ENCODE measurements around the gene PSMD3.

Gene PSMD3

DNA sequence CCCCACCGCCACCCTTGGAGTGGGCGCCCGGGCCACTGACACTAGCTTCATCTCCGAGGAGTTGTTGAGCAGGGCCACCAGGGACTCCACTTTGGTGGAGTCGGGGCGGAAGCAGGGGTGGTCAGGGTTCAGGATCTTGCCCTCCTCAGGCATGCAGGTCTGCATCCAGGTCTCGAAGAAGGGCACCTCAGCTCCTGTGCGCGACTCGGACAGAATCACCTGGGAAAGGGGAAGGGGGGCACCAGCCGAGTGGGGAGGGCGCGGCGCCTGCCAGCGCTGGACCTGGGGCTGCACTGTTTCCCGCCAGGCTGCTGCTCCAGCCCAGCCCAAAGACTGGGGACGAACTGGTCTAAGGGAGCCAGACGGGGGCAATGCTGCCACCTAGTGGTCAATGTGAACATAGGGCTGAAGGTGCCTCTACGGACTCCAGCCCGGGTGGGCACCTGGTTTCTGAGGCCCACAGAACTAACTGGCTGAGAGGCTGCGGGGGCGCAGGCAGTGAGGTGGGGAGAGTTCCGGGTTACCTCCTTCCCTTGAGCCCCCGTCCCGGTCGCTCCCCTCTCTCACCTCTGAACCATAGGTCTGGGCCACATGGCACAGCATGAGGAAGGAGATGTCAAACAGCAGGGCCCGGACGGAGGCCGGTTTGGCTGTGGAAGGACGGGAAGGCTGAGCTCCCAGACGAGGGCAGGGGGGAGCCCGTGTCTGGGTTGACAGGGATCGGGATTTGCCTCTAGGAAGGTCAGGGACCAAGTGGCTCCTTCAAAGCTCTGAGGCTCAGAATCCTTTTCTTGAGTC lies 46.4 kb downstream of the PSMD3 start:
- TF ChIP-seq, protein P1, sequence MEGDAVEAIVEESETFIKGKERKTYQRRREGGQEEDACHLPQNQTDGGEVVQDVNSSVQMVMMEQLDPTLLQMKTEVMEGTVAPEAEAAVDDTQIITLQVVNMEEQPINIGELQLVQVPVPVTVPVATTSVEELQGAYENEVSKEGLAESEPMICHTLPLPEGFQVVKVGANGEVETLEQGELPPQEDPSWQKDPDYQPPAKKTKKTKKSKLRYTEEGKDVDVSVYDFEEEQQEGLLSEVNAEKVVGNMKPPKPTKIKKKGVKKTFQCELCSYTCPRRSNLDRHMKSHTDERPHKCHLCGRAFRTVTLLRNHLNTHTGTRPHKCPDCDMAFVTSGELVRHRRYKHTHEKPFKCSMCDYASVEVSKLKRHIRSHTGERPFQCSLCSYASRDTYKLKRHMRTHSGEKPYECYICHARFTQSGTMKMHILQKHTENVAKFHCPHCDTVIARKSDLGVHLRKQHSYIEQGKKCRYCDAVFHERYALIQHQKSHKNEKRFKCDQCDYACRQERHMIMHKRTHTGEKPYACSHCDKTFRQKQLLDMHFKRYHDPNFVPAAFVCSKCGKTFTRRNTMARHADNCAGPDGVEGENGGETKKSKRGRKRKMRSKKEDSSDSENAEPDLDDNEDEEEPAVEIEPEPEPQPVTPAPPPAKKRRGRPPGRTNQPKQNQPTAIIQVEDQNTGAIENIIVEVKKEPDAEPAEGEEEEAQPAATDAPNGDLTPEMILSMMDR (IDR thresholded peaks at IDR 0.05; ENCODE audit: low read depth, low read length): peak; percentile 99
- peaks cover 100% of the 10 kb centered on the region for H3K36me3 ChIP-seq
- H3K4me3 ChIP-seq (ENCODE audit: low read depth, low read length): no peak overlapping the region
- no peaks in the 10 kb centered on the region for H3K9me3 ChIP-seq (ENCODE audit: severe bottlenecking)
- H3K27ac ChIP-seq: peak overlapping the region; percentile 53
- peak; percentile 92 for DNase-seq
- no peaks in the 10 kb centered on the region for H3K27me3 ChIP-seq (ENCODE audit: insufficient read depth, low read depth, severe bottlenecking)

DNA sequence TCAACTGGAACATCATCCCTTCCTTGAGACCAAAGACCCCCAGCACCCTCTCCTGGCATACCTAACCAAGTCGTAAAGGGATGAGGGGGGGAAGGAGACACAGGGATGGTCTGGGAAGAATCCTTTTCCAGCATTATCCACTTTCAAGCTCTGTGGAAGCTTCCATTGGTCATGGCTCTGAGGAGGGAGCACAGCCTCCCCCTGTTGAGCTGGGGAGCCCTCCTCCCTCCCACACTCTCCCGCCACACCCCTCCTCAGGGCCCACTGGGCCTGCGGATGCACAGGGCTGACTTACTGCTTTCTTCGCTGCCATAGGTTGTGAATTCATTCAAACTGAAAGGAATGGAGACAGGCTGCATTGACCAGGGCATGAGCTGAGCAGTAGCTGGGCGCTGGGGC lies 47.0 kb downstream of the PSMD3 start:
- DNase-seq: no peak
- peaks cover 100% of the 10 kb centered on the region for H3K36me3 ChIP-seq
- no peak overlapping the region for H3K4me3 ChIP-seq (ENCODE audit: low read depth, low read length)
- H3K27me3 ChIP-seq (ENCODE audit: insufficient read depth, low read depth, severe bottlenecking): no peaks in the 10 kb centered on the region
- H3K9me3 ChIP-seq (ENCODE audit: severe bottlenecking): no peaks in the 10 kb centered on the region
- TF ChIP-seq, protein P1 (IDR thresholded peaks at IDR 0.05; ENCODE audit: low read depth, low read length): no peak
- no peak overlapping the region for H3K27ac ChIP-seq

DNA sequence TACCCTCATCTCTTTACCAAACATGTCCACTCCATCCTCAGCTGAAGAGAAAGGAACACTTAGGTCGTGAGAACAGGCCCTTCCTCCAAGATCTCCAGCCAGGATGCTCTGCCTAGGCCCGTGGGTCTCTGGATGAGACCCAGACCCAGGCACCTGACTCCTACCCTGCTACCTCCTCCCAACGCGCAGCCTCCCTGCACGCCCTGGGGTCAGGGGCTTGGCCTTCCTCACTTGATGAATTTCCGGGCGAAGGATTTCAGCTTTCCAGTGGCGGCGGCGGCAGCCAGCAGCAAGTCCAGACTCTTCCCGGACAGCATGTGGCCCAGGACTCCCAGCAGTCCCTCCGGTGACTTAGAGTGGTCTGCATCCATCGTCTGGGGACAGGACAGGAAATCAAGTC lies 48.0 kb downstream of the PSMD3 start:
- TF ChIP-seq, protein P1 (IDR thresholded peaks at IDR 0.05; ENCODE audit: low read depth, low read length): no peak
- Histone ChIP-seq H3K27me3 (ENCODE audit: insufficient read depth, low read depth, severe bottlenecking) (no peaks in the 10 kb centered on the region), H3K36me3 (peaks cover 100% of the 10 kb centered on the region), H3K9me3 (ENCODE audit: severe bottlenecking) (no peaks in the 10 kb centered on the region), H3K4me3 (ENCODE audit: low read depth, low read length) (no peak overlapping the region), H3K27ac (no peak overlapping the region)
- DNase-seq: no peak

DNA sequence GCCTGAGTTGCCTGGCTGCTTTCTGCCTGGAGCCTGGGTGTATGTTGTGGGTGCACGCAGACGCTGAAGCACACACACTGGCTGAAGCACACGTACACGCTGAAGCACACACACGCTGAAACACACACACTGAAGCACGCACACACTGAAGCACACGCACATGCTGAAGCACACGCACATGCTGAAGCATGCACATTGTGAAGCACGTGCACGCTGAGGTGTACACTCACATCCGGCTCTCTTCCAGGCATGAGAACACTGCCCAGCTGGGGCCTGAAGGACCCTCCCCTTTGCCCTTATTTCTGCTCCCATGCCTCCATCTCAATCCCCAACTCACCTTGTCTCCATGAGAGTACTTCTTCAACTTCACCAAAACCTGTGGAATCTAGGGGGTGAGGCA lies 51.1 kb downstream of the PSMD3 start:
- no peak overlapping the region for H3K27ac ChIP-seq
- H3K9me3 ChIP-seq (ENCODE audit: severe bottlenecking): no peaks in the 10 kb centered on the region
- no peak for DNase-seq
- H3K27me3 ChIP-seq (ENCODE audit: insufficient read depth, low read depth, severe bottlenecking): no peaks in the 10 kb centered on the region
- H3K4me3 ChIP-seq (ENCODE audit: low read depth, low read length): no peak overlapping the region
- H3K36me3 ChIP-seq: peaks cover 99% of the 10 kb centered on the region
- TF ChIP-seq, protein P1 (IDR thresholded peaks at IDR 0.05; ENCODE audit: low read depth, low read length): no peak

DNA sequence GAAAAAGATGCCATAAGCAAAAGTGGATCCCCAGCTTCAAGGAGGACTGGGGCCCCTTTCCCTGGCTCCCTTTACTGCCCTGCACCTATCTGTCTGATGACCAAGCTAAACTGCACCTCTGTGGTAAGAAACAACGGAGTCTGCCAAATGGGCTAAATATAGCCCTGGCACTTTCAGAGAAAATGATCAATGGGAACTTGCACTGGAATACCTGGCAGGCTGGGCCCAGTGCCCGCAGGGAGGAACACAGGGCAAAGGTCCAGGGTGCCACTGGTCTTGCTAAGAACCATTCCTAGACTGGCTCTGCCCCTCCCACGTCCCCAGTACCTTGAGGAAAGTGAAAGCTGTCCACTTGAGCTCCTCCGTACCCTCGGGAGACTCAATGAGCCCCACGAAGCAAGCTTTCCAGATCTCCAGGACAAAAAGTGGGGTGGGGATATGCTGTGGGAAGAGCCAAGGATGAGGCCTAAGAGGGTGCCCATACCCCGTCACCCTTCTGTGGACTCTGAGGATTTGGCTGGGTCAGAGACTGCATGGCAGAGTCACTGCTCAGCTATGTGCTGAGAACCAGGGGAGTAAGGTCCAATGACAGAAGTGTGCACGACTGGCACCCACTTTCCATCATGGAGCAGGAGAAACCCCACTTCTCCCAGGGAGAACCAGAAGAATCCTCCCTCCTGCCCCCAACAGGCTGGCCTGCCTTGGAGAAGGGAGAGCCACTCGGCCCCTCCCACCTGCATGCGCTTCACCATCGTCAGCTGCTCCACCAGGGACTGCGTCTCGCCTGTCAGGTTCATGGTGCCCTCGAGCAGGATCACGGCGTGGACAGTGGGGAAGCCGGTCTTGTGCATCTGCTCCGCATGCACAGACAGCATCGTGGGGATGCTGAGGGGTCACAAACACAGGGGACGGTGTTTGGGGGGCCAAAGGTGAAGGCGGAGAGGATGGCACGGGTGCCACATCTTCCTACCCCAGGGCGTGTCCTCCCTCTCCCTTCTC lies 52.0 kb downstream of the PSMD3 start:
- no peaks in the 10 kb centered on the region for H3K9me3 ChIP-seq (ENCODE audit: severe bottlenecking)
- DNase-seq: no peak
- H3K27me3 ChIP-seq (ENCODE audit: insufficient read depth, low read depth, severe bottlenecking): no peaks in the 10 kb centered on the region
- TF ChIP-seq, protein P1 (IDR thresholded peaks at IDR 0.05; ENCODE audit: low read depth, low read length): no peak
- no peak overlapping the region for H3K4me3 ChIP-seq (ENCODE audit: low read depth, low read length)
- H3K36me3 ChIP-seq: peaks cover 90% of the 10 kb centered on the region
- H3K27ac ChIP-seq: no peak overlapping the region
